GM15510 (cell line): Measurements from ENCODE around the gene MVB12B.

Experiments
- POLR2A ChIP-seq: IDR thresholded peaks from 3 replicates; pipeline ENCODE4 v1.6.1; 2011; ENCODE audit warnings: borderline replicate concordance; ENCODE audit not compliant: insufficient read length; ENCODE audit errors: extremely low read depth

MVB12B gene

GRCh38 chr9:126550891-126551351 is 224.3 kb downstream of the MVB12B start:
- TF ChIP-seq POLR2A, result no peak

- no peak for TF ChIP-seq POLR2A
These were observed 225.2 kb downstream of the MVB12B start for GRCh38 chr9:126551812-126552211.

- TF ChIP-seq POLR2A, result no peak
These were observed 227.7 kb downstream of the MVB12B start for GRCh38 chr9:126554292-126554691.
